Measurements from ENCODE around the gene PCDH9.

- TF ChIP-seq CTCF (IDR thresholded peaks at IDR 0.05) (no peak), TEAD4 (IDR thresholded peaks at IDR 0.05; ENCODE audit: borderline replicate concordance, insufficient read depth) (no peak), SMC3 (IDR thresholded peaks at IDR 0.05; ENCODE audit: low read depth, low read length) (no peak), RXRA (IDR thresholded peaks at IDR 0.05; ENCODE audit: borderline replicate concordance, low read depth) (no peak), TAF1 (IDR thresholded peaks at IDR 0.05; ENCODE audit: borderline replicate concordance, low read depth, low read length) (no peak), EP300 (IDR thresholded peaks at IDR 0.05; ENCODE audit: borderline replicate concordance in 1 of 2, low read depth in 1 of 2, low read length in 1 of 2) (no peak), RFX5 (IDR thresholded peaks at IDR 0.05; ENCODE audit: low read length) (no peak)
- TF ChIP-seq, protein P1, sequence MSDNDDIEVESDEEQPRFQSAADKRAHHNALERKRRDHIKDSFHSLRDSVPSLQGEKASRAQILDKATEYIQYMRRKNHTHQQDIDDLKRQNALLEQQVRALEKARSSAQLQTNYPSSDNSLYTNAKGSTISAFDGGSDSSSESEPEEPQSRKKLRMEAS (IDR thresholded peaks at IDR 0.05; ENCODE audit: low read depth), result no peak
Measured at GRCh38 chr13:67275351-67275960, 45.3 kb upstream of the PCDH9 start.

All from SK-N-SH (cell line).